ENCODE measurements around the gene IWS1.
"Not testable (repeated sequence)": the region's sequence is repeated elsewhere in the genome, so short reads cannot be mapped to it uniquely, and the experiment has no call there.

The IWS1 gene

DNA sequence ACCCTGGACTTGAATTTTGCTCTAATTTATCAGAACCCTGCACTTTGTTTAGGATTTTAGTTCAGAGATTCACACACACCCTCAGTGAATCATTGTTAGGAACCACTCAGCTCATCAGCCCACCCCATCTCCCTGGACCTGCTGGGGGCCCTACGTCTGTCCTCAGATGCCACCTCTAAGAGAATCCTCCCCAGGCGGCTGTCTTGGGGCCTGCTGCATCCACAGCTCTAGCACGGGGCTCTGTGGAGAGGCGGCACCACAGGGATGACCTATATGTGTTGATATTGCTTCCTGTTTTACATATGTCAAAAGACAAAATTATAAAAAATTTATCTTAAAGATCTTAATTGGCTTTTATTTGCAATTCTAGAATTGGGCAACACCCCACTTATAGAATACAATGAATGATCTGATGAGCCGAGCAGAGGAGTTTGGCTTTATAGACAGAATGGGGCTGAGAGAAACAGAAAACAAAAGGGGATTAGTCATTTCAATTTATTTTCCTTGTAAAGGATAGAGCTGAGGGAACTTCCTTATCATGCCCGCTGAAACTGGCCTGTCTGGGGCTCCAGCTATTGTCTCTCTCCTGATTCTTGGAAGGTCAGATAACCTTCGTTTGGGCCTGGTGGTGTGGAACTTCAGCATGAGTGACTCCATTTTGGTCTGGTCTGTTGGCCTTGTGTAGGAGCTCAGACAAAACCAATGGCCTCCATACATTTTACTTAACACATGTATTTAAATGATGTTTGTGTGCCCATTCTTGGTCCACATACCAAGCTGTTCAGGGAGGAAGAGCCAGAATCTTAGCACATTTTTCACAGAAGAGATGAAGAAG lies 10.6 kb upstream of the IWS1 start:
- TF ChIP-seq POLR2A (IDR thresholded peaks at IDR 0.05; ENCODE audit: low read depth, low read length) (no peak), TAF1 (IDR thresholded peaks at IDR 0.05; ENCODE audit: borderline replicate concordance, low read depth, low read length) (no peak), POLR2AphosphoS5 (IDR thresholded peaks at IDR 0.05; ENCODE audit: low read depth, low read length) (no peak)
- no peak for FAIRE-seq
- no peak for DNase-seq (ENCODE audit: insufficient read length)

DNA sequence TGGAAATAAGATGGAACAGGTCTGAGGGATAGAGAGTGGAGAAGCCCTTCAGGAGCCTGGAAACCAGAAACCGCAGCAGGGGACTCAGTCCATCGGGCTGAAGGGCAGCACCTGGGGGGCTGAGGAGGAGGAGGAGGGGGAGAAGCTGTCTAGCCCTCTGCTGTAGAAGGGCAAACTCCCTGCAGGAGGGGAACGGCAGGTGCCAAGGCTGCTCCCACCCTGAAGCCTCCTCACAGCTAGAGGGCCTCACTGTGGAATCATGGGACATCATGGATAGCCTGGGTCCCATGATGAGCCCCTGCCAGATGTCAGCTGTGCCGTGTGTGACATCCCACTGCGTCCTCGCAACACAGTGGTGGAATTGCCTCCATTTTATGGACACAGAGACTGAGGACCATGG lies 9.6 kb upstream of the IWS1 start:
- FAIRE-seq: no peak
- TF ChIP-seq POLR2AphosphoS5 (IDR thresholded peaks at IDR 0.05; ENCODE audit: low read depth, low read length) (no peak), POLR2A (IDR thresholded peaks at IDR 0.05; ENCODE audit: low read depth, low read length) (no peak), TAF1 (IDR thresholded peaks at IDR 0.05; ENCODE audit: borderline replicate concordance, low read depth, low read length) (no peak)

DNA sequence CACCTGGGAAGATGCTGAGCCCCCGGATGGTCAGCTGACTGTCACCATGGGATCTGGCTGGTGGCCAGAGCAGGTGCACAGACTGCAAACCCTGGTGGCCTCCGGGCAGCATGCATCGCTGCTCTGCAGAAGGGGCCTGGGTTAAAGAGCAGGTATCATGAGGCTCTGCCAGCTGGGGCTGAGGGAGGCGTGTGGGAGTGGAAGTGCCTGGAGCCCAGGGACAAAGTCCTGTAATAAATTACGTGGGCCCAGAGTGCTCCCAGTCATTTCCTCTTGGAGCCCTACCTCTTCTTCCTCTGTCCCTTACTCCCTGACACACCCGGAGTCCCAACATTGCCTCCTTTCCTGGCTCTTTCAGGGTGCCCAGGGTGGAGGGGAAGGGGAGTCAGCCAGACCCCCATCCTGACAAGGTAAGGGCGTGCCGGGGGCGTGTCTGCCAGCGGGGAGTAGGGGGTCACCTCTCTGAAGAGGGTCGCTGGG lies 9.2 kb upstream of the IWS1 start, which contains the start of gene MYO7B:
Gene MYO7B, plus strand, starts transcription at position 262 of the 480 bp plus-strand sequence. CDS start 24,040 bp downstream, outside the sequence.
- FAIRE-seq (no peak), DNase-seq (ENCODE audit: insufficient read length) (no peak)
- no peak for TF ChIP-seq POLR2A (IDR thresholded peaks at IDR 0.05; ENCODE audit: low read depth, low read length)
- TF ChIP-seq TAF1 (IDR thresholded peaks at IDR 0.05; ENCODE audit: borderline replicate concordance, low read depth, low read length): no peak

More for the DNA sequence above, 9.6 kb upstream of the IWS1 start:
- no peak for DNase-seq (ENCODE audit: insufficient read length)

DNA sequence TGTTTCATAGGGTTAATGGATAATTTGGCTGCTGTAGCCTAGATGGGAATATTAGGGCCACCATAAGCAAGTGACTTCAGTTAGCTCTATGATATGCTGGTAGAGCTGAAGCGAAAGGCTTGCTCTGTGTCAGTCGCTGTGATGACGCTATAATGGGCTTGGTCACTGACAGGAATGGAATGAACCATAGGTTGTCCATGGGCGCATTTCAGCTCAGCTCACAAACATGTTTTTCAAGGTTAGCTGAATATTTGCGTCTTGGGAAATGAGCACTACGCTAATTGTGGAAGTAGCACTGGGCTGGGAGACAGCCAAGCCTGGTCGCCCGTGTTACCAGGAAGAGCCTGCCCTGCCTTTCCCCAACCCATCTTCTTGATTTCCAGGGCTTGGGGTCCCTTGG lies 6.0 kb upstream of the IWS1 start:
- TF ChIP-seq POLR2A (IDR thresholded peaks at IDR 0.05; ENCODE audit: low read depth, low read length) (no peak), TAF1 (IDR thresholded peaks at IDR 0.05; ENCODE audit: borderline replicate concordance, low read depth, low read length) (no peak), POLR2AphosphoS5 (IDR thresholded peaks at IDR 0.05; ENCODE audit: low read depth, low read length) (no peak)
- FAIRE-seq: no peak
- DNase-seq (ENCODE audit: insufficient read length): no peak

DNA sequence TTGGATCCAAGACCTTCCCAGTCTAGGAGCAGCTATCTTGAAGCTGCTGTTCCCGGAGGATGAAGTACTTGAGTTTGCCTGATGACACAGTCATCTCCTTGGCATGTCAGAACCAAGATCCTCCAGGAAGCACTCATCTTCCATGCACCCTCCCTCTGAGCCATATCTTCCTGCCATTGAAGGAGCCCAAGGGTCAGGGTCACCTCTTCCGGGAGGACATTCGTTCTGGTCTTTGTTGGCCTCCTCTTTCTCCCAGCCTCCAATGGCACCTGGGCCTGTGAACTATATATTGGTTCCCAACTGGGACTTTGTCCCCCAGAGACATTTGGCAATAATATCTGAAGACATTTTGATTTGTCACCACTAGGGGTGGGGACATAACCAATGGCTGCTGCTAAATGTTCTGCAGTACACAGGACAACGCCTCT lies 4.9 kb upstream of the IWS1 start:
- DNase-seq (ENCODE audit: insufficient read length): no peak
- FAIRE-seq: no peak
- TF ChIP-seq POLR2A (IDR thresholded peaks at IDR 0.05; ENCODE audit: low read depth, low read length) (no peak), POLR2AphosphoS5 (IDR thresholded peaks at IDR 0.05; ENCODE audit: low read depth, low read length) (no peak), TAF1 (IDR thresholded peaks at IDR 0.05; ENCODE audit: borderline replicate concordance, low read depth, low read length) (no peak)

DNA sequence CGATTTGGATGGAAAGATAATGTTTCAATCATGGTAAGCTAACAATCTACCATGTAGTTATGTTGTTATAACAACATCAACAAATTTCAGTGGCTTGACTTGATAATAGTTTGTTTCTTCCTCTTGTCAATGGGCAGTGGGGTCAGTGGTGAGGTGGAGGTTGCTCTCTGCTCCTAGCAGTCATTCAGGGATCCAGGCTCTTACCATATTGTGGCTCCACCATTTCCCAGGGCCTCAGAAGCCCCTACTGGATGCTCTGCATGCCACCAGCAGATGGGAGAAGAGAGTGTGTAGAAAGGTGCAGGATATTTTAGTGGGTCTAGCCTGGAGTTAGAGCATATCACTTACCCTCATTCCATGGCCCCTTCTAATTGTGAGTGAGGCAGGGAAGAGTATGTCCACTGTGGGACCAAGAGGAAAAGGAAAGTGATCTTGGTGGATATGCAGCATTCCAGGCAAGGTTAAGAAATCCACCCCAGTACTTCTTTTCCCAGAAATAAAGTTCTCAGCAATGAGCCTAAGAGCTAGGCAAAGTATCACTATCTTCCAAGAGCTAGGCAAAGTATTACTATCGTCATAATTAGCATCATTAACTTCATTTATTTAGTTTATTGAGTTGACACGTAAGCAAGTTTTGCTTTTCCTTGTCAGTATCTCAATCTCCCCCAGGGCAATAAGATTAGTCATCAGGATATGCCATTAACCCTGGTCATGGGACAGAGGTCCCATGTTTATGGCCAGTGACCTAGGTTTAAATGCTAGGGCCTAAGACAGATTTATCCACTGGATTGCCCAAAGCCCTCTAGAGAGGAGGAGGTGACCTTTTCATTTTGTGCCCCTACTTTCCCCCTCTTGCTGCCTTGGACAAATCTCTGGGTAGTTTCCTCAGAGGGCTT lies 4.2 kb upstream of the IWS1 start:
- DNase-seq (ENCODE audit: insufficient read length) (no peak), FAIRE-seq (no peak)
- TF ChIP-seq POLR2A (IDR thresholded peaks at IDR 0.05; ENCODE audit: low read depth, low read length): no peak
- no peak for TF ChIP-seq POLR2AphosphoS5 (IDR thresholded peaks at IDR 0.05; ENCODE audit: low read depth, low read length)
- no peak for TF ChIP-seq TAF1 (IDR thresholded peaks at IDR 0.05; ENCODE audit: borderline replicate concordance, low read depth, low read length)

DNA sequence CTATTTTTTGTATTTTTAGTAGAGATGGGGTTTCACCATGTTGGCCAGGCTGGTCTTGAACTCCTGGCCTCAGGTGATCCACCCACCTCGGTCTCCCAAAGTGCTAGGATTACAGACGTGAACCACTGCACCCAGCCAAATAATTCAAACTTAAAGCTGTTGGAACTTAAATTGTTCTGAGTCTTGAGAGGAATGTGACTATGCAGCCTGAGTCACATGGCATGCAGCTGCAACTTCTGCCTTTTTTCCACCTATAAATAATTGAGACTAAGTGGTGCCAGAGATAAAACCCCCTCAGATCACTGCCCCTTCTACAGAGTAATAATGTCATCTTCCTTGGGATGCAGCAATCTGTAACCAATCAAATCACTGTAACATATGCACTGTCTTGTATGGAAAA lies 3.1 kb upstream of the IWS1 start:
- FAIRE-seq; DNase-seq (ENCODE audit: insufficient read length): not testable (repeated sequence)

DNA sequence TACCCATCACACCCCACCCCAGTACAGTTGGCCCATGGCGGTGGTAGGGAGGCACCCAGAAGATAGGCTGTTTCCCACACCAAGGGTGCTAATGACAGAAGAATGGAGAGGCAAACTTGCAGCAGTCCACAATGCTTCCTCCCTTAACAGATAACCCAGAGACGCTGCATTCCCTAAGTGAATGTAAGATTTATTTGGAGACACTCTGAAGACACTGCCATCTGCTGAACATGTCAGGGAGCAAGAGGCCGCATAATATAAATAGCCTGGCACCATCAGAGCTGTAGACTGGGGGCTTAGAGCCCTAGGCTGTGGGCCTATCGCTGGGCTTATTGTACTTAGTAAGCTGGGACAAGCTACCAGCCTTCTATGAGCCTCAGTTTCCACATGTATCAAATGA lies 2.2 kb upstream of the IWS1 start:
- no peak for FAIRE-seq
- TF ChIP-seq POLR2AphosphoS5 (IDR thresholded peaks at IDR 0.05; ENCODE audit: low read depth, low read length) (no peak), TAF1 (IDR thresholded peaks at IDR 0.05; ENCODE audit: borderline replicate concordance, low read depth, low read length) (no peak), POLR2A (IDR thresholded peaks at IDR 0.05; ENCODE audit: low read depth, low read length) (no peak)
- no peak for DNase-seq (ENCODE audit: insufficient read length)

DNA sequence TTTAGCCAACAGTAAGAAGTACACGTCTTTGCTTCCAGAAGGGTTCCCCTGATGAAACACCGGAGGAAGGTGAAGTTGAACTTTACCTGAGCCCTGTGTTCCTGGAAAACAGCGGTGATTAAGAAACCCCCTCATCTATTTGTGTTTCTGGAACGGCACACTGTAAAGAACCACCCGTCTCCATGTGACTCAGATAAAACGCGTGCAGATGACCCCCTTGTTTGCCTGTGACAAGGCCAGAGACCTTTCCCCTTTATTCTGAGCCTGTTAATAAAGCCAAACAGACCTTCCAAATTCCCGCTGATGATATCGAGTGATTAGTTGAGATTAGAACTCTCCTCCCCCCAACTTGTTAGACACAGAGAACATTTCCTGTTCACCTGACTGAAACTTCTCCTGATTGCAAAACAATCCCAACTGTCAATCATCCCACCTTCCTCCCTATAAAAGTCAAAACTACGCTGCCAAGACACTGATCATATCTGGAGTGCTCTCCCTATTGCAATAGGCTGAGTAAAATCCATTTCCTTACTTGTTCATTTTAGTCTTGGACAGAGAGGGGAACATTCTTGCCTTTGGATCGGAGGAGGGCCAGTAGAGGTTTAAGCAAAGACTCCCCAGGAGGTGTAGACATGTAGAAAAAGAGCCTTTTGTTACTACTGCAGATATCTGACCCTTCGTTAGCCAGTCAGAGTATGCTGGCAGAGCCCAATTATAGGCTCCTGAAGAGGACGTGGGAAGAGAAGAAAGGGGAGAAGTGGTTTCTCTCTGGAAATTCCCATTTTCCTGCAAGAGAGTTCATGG lies 914 bp upstream of the IWS1 start:
- no peak for FAIRE-seq
- TF ChIP-seq TAF1 (IDR thresholded peaks at IDR 0.05; ENCODE audit: borderline replicate concordance, low read depth, low read length) (no peak), POLR2AphosphoS5 (IDR thresholded peaks at IDR 0.05; ENCODE audit: low read depth, low read length) (no peak), POLR2A (IDR thresholded peaks at IDR 0.05; ENCODE audit: low read depth, low read length) (no peak)
- DNase-seq (ENCODE audit: insufficient read length): no peak

DNA sequence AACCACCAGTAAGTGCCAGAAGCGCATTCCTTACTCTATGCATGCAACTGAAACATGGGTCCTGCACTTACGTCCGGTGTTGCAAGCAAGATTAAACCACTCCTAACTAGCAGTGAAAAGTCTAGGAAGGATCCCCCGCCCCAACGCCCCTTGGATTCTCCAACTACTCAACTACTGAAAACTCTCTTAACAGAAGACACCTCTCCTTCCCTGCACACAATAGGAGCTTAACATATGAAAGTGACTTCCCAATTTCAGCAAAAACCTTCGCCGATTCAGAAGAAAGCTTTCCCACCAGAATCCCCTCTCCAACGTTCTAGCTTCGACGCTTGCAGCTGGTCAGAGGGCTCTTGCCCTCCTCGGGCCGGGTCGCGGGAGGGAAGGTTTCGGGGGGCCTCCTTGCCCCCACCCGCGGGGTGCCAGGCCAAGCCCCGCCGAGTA lies 578 bp downstream of the IWS1 start:
- TF ChIP-seq POLR2AphosphoS5 (IDR thresholded peaks at IDR 0.05; ENCODE audit: low read depth, low read length) (no peak), POLR2A (IDR thresholded peaks at IDR 0.05; ENCODE audit: low read depth, low read length) (no peak), TAF1 (IDR thresholded peaks at IDR 0.05; ENCODE audit: borderline replicate concordance, low read depth, low read length) (no peak)
- DNase-seq (ENCODE audit: insufficient read length) (no peak), FAIRE-seq (peak; percentile 65)

DNA sequence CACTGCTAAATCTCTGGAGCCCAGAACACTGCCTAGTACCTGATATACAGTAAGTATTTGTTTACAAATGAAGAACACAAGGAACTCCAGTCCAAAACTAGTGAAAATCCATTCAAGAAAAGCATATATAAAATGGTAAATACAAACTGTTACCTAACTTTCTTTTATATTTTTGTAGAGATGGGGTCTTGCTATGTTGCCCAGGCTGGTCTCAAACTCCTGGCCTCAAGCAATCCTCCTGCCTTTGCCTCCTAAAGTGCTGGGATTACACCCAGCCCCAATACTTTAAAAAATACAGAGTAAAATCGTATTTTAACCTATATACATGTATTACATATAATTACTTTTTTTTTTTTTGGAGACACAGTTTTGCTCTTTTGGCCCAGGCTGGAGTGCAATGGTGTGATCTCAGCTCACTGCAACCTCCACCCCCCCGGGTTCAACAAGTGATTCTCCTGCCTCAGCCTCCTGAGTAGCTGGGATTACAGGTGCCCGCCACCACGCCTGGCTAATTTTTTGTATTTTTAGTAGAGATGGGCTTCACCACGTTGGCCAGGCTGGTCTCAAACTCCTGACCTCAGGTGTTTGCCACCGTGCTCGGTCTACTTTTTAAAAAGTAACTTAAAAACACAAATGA lies 2.0 kb downstream of the IWS1 start:
- not testable (repeated sequence) for FAIRE-seq

More for the DNA sequence above, 2.0 kb downstream of the IWS1 start:
- not testable (repeated sequence) for DNase-seq (ENCODE audit: insufficient read length)

Measured in GM12892 (cell line).